ENCODE measurements around the gene ZNF557.
A peak's percentile ranks its signal among the peaks of the same experiment; 100 is the strongest.

The ZNF557 gene

DNA sequence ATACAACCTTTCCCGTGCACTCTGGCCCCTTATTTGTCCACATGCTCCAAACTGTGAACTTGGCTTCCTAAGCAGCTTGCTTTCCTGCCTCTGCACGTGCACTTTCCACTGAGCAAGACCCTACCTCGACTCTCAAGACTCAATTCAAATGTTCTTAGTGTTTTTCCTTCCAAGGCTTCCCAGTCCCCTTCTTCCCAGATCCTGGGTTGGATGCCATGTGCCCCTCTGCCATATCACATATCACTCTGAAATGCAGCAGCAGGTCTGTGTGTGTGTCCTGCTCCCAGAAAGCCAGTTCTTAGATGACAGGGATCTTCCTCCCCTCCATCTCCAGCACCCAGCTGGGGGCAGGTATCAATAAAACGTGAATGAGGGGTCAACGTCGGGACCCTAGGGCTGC, 3.0 kb downstream of the ZNF557 start:
- Histone ChIP-seq H4K8ac (ENCODE audit: low read depth, low read length) (no peak overlapping the region), H3K9me3 (ENCODE audit: insufficient read depth, low read depth, low read length) (peaks cover 11% of the 10 kb centered on the region), H3K79me1 (ENCODE audit: low read length) (peaks cover 10% of the 10 kb centered on the region), H3K14ac (ENCODE audit: low read length) (no peak overlapping the region), H4K91ac (ENCODE audit: low read depth, low read length) (no peak overlapping the region), H2BK120ac (ENCODE audit: insufficient read depth, low read length, poor library complexity) (no peak overlapping the region), H3K4me3 (ENCODE audit: low read depth, low read length) (no peak overlapping the region), H3K4ac (ENCODE audit: low read depth, low read length) (no peak overlapping the region), H3K27me3 (ENCODE audit: insufficient read depth, low read length) (no peaks in the 10 kb centered on the region), H2AFZ (ENCODE audit: insufficient read depth, low read length, poor library complexity) (no peak overlapping the region), H3K18ac (ENCODE audit: low read length) (no peak overlapping the region), H2AK5ac (ENCODE audit: low read length) (no peak overlapping the region), H3K4me2 (ENCODE audit: low read length) (no peak overlapping the region), H3K23ac (ENCODE audit: low read length) (no peak overlapping the region), H2BK5ac (ENCODE audit: low read depth, low read length, poor library complexity) (no peak overlapping the region), H3K36me3 (ENCODE audit: control insufficient read depth in 1 of 2, insufficient read depth in 2 of 2, low read length in 2 of 2) (peaks cover 36 to 44% of the 10 kb centered on the region in 2 experiments), H2BK12ac (ENCODE audit: low read length) (no peak overlapping the region), H3K27ac (ENCODE audit: low read depth, low read length) (no peak overlapping the region), H3K9ac (ENCODE audit: low read length) (no peak overlapping the region), H3K79me2 (ENCODE audit: control insufficient read depth, insufficient read depth, low read length, poor library complexity) (peaks cover 4% of the 10 kb centered on the region), H4K12ac (ENCODE audit: low read depth, low read length) (no peak overlapping the region), H3K4me1 (ENCODE audit: control insufficient read depth in 1 of 2, insufficient read depth in 2 of 2, low read length in 2 of 2) (peaks cover 5 to 8% of the 10 kb centered on the region in 2 experiments)
- no peak for DNase-seq
- WGBS (ENCODE audit: extremely low coverage, insufficient coverage, insufficient read length), result 100% methylated on average over 1 of the region's 6 CpGs

DNA sequence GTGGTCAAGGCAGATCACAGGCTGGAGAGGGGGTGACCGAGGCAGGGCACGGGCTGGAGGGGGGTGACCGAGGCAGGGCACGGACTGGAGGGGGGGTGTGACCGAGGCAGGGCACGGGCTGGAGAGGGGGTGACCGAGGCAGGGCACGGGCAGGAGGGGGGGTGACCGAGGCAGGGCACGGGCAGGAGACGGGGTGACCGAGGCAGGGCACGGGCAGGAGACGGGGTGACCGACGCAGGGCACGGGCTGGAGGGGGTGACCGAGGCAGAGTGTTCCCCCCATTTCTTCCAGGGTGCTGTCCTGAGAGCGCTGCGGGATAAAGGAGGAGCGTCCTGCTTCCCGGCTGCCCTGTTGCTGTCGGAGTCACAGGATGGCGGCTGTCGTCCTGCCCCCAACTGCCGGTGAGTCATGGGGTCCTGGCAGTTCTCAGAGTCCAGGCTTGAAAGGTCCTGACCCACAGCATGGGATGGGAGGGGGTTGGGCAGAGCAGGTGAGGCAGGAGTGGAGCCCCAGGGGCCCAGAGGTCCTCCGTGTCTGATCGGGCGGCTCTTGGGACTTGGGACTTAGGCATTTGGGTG, 5.3 kb downstream of the ZNF557 start:
- no peak overlapping the region for H3K4me2 ChIP-seq (ENCODE audit: low read length)
- WGBS (ENCODE audit: extremely low coverage, insufficient coverage, insufficient read length), result no CpG with 5 or more reads among the region's 29 CpGs

DNA sequence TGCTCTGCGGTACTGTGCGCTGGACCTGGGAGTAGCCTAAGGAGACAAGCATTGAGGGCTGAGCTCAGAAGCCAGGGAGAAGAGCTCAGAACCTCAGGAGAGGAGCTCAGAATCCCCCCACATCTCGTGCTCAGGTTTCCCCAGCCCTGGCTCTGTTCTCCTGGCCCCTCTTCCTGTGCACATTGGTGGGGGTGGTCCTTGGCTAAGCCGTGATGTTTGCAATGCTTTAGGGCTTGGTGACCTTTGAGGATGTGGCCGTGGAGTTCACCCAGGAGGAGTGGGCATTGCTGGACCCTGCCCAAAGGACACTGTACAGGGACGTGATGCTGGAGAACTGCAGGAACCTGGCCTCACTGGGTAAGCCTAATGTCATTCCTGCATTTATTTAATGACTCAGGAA, 6.6 kb downstream of the ZNF557 start:
- Histone ChIP-seq H3K4me3 (ENCODE audit: low read depth, low read length) (no peak overlapping the region), H2BK5ac (ENCODE audit: low read depth, low read length, poor library complexity) (no peak overlapping the region), H3K27me3 (ENCODE audit: insufficient read depth, low read length) (no peaks in the 10 kb centered on the region), H3K9me3 (ENCODE audit: insufficient read depth, low read depth, low read length) (peaks cover 27% of the 10 kb centered on the region), H3K9ac (ENCODE audit: low read length) (no peak overlapping the region), H3K79me2 (ENCODE audit: control insufficient read depth, insufficient read depth, low read length, poor library complexity) (no peaks in the 10 kb centered on the region), H4K12ac (ENCODE audit: low read depth, low read length) (no peak overlapping the region), H4K91ac (ENCODE audit: low read depth, low read length) (no peak overlapping the region), H3K4me1 (ENCODE audit: control insufficient read depth in 1 of 2, insufficient read depth in 2 of 2, low read length in 2 of 2) (peaks cover 5% of the 10 kb centered on the region in 2 experiments), H2BK120ac (ENCODE audit: insufficient read depth, low read length, poor library complexity) (no peak overlapping the region), H3K36me3 (ENCODE audit: control insufficient read depth in 1 of 2, insufficient read depth in 2 of 2, low read length in 2 of 2) (peaks cover 52 to 70% of the 10 kb centered on the region in 2 experiments), H2AFZ (ENCODE audit: insufficient read depth, low read length, poor library complexity) (no peak overlapping the region), H3K4me2 (ENCODE audit: low read length) (no peak overlapping the region), H3K79me1 (ENCODE audit: low read length) (peaks cover 4% of the 10 kb centered on the region), H3K18ac (ENCODE audit: low read length) (no peak overlapping the region), H3K14ac (ENCODE audit: low read length) (no peak overlapping the region), H3K4ac (ENCODE audit: low read depth, low read length) (no peak overlapping the region), H3K27ac (ENCODE audit: low read depth, low read length) (no peak overlapping the region), H4K8ac (ENCODE audit: low read depth, low read length) (no peak overlapping the region), H2AK5ac (ENCODE audit: low read length) (no peak overlapping the region), H2BK12ac (ENCODE audit: low read length) (no peak overlapping the region), H3K23ac (ENCODE audit: low read length) (no peak overlapping the region)
- no peak for DNase-seq
- WGBS (ENCODE audit: extremely low coverage, insufficient coverage, insufficient read length), result no CpG with 5 or more reads among the region's 6 CpGs

More for the DNA sequence above, 5.3 kb downstream of the ZNF557 start:
- Histone ChIP-seq H2BK120ac (ENCODE audit: insufficient read depth, low read length, poor library complexity) (no peak overlapping the region), H3K4ac (ENCODE audit: low read depth, low read length) (no peak overlapping the region), H3K9me3 (ENCODE audit: insufficient read depth, low read depth, low read length) (peaks cover 15% of the 10 kb centered on the region), H3K14ac (ENCODE audit: low read length) (peak overlapping the region; percentile 46), H3K79me2 (ENCODE audit: control insufficient read depth, insufficient read depth, low read length, poor library complexity) (peaks cover under 1% of the 10 kb centered on the region), H2AFZ (ENCODE audit: insufficient read depth, low read length, poor library complexity) (no peak overlapping the region), H4K91ac (ENCODE audit: low read depth, low read length) (peak overlapping the region; percentile 72), H3K9ac (ENCODE audit: low read length) (no peak overlapping the region), H3K27me3 (ENCODE audit: insufficient read depth, low read length) (no peaks in the 10 kb centered on the region), H3K4me1 (ENCODE audit: control insufficient read depth in 1 of 2, insufficient read depth in 2 of 2, low read length in 2 of 2) (peaks cover 5 to 8% of the 10 kb centered on the region in 2 experiments), H2BK12ac (ENCODE audit: low read length) (no peak overlapping the region), H3K23ac (ENCODE audit: low read length) (no peak overlapping the region), H3K27ac (ENCODE audit: low read depth, low read length) (no peak overlapping the region), H2BK5ac (ENCODE audit: low read depth, low read length, poor library complexity) (no peak overlapping the region), H3K18ac (ENCODE audit: low read length) (peak overlapping the region; percentile 0), H2AK5ac (ENCODE audit: low read length) (no peak overlapping the region), H4K8ac (ENCODE audit: low read depth, low read length) (peak overlapping the region; percentile 55), H4K12ac (ENCODE audit: low read depth, low read length) (no peak overlapping the region), H3K36me3 (ENCODE audit: control insufficient read depth in 1 of 2, insufficient read depth in 2 of 2, low read length in 2 of 2) (peaks cover 45 to 57% of the 10 kb centered on the region in 2 experiments), H3K79me1 (ENCODE audit: low read length) (peaks cover 4% of the 10 kb centered on the region), H3K4me3 (ENCODE audit: low read depth, low read length) (peak overlapping the region; percentile 4)
- DNase-seq, result no peak

DNA sequence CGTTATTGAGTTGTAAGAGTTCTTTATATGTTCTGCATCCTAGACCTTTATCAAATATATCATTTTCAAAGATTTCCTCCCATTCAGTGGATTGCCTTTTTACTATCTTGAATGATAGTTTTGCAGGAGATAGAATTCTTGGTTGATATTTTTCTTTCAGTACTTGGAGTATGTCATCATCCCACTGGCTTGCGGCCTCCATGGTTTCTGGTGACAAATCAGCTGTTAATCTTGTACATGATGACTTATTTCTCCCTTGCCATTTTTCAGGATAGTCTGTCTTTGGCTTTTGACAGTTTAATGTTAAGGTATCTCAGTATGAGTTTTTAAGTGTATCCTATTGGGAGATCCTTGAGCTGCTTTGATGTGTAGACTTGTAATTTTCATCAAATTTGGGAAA, 8.5 kb downstream of the ZNF557 start:
- Histone ChIP-seq H3K27ac (ENCODE audit: low read depth, low read length) (no peak overlapping the region), H2AK5ac (ENCODE audit: low read length) (no peak overlapping the region), H2AFZ (ENCODE audit: insufficient read depth, low read length, poor library complexity) (no peak overlapping the region), H3K9ac (ENCODE audit: low read length) (no peak overlapping the region), H2BK120ac (ENCODE audit: insufficient read depth, low read length, poor library complexity) (no peak overlapping the region), H3K14ac (ENCODE audit: low read length) (no peak overlapping the region), H3K23ac (ENCODE audit: low read length) (no peak overlapping the region), H3K4me1 (ENCODE audit: control insufficient read depth in 1 of 2, insufficient read depth in 2 of 2, low read length in 2 of 2) (peaks cover 5% of the 10 kb centered on the region in 2 experiments), H3K9me3 (ENCODE audit: insufficient read depth, low read depth, low read length) (peaks cover 35% of the 10 kb centered on the region), H4K91ac (ENCODE audit: low read depth, low read length) (no peak overlapping the region), H3K4ac (ENCODE audit: low read depth, low read length) (no peak overlapping the region), H3K4me3 (ENCODE audit: low read depth, low read length) (no peak overlapping the region), H3K79me1 (ENCODE audit: low read length) (peaks cover 4% of the 10 kb centered on the region), H3K36me3 (ENCODE audit: control insufficient read depth in 1 of 2, insufficient read depth in 2 of 2, low read length in 2 of 2) (peaks cover 52 to 75% of the 10 kb centered on the region in 2 experiments), H3K18ac (ENCODE audit: low read length) (no peak overlapping the region), H3K4me2 (ENCODE audit: low read length) (no peak overlapping the region), H4K8ac (ENCODE audit: low read depth, low read length) (no peak overlapping the region), H2BK5ac (ENCODE audit: low read depth, low read length, poor library complexity) (no peak overlapping the region), H3K27me3 (ENCODE audit: insufficient read depth, low read length) (no peaks in the 10 kb centered on the region), H2BK12ac (ENCODE audit: low read length) (no peak overlapping the region), H3K79me2 (ENCODE audit: control insufficient read depth, insufficient read depth, low read length, poor library complexity) (no peaks in the 10 kb centered on the region), H4K12ac (ENCODE audit: low read depth, low read length) (no peak overlapping the region)
- whole genome bisulfite sequencing (ENCODE audit: extremely low coverage, insufficient coverage, insufficient read length), result no CpG with 5 or more reads among the region's 2 CpGs
- DNase-seq, result no peak
